ENCODE measurements around the gene YAF2.

YAF2 gene

GRCh38 chr12:42143452-42144157 lies 94.4 kb downstream of the YAF2 start:
- no peak for DNase-seq

GRCh38 chr12:42141981-42142606 lies 96.0 kb downstream of the YAF2 start:
- DNase-seq: no peak

- DNase-seq: no peak
Observed at GRCh38 chr12:42140901-42141300, 97.1 kb downstream of the YAF2 start.

DNA sequence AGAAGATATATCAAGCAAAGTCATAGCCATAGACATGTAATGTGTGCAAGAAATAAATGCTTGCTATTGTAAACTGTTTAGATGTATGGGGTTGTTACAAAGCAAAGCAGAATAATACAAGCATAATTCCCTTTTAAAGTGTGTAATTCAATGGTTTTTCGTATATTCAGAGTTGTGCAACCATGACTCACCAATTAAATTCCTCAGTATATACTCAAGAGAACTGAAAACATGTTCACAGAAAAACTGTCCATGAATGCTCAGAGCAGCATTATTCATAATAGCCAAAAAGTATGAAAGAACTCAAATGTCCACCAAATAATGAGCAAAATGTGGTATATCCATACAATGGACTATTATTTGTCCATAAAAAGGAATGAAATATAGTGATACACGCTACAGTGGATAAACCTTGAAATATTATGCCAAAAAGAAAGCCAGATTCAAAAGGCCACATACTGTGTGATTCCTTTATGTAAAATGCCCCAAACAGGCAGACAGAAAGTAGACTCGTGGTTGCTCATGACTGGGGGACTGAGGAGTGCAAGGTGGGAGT lies 102.7 kb downstream of the YAF2 start:
- no peak for DNase-seq

DNA sequence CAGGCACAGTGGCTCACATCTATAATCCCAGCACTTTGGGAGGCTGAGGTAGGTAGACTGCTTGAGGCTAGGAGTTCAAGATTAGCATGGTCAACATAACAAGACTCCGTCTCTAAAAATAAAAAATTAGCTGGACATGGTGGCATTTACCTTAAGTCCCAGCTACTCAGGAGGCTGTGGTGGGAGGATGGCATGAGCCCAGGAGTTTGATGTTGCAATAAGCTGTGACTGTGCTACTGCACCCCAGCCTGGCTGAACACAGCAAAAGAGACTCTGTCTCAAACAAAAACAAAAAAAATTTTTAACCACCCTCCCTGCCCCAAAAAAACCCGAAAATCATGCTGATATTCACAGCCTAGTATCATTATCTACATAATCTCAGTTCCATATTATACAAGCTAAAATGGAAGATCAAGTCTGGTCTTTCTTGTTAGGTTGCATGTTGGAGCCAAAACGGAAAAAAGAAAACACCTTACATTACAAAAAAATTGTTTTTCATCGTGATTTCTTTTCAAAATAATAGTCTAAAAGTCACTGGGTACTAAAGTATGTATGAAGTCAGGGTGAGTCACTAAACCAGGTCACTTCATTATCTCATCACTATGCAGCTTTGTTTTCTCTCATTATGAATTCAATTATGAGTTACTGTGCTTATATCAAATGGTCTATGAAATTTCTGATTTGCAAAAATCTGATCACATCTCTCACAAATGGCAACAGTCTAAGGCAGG lies 107.2 kb downstream of the YAF2 start:
- no peak for DNase-seq

- DNase-seq: peak; percentile 24
Observed at GRCh38 chr12:42129595-42130204, 108.3 kb downstream of the YAF2 start.

DNA sequence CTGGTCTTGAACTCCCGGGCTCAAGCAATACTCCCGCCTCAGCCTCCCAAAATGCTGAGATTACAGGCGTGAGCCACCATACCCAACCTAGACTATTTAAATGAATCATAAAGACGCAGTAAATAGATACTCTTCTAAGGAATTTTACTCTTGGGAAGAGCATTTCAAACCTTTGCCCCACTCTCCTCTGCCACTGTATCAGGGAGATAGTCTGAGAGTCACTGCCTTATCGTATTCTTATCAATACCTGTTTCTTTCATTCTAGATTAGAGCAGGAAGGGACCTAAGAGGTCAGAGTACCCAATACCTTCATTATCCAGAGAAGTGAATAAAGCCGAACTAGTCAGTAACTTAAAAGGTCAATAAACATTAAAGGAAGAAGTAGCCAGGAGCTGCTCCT lies 109.2 kb downstream of the YAF2 start:
- no peak for DNase-seq

- no peak for DNase-seq
Observed at GRCh38 chr12:42128327-42128726, 109.7 kb downstream of the YAF2 start.

- no peak for DNase-seq
Observed at GRCh38 chr12:42126963-42127362, 111.1 kb downstream of the YAF2 start.

DNA sequence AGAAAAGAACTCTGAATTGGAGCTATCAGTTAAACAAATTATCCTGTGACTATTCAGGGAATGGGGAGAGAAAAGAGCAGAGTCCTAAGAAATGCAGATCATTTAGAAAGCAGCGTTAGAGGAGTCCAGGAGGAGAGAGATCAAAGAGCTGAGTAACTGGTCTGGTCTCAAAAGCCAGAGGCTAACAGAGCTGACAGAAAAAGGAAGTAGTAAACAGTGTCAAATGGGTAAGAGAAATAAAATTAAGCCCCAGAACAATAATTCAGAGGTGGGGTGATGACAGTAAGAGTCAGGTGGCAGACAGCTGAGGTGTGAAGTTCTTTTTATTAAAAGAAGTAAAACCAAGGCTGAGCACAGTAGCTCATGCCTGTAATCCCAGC lies 112.7 kb downstream of the YAF2 start:
- no peak for DNase-seq

- DNase-seq: no peak
Observed at GRCh38 chr12:42124764-42125387, 113.2 kb downstream of the YAF2 start.

- no peak for DNase-seq
Observed at GRCh38 chr12:42119085-42119633, 118.9 kb downstream of the YAF2 start.

DNA sequence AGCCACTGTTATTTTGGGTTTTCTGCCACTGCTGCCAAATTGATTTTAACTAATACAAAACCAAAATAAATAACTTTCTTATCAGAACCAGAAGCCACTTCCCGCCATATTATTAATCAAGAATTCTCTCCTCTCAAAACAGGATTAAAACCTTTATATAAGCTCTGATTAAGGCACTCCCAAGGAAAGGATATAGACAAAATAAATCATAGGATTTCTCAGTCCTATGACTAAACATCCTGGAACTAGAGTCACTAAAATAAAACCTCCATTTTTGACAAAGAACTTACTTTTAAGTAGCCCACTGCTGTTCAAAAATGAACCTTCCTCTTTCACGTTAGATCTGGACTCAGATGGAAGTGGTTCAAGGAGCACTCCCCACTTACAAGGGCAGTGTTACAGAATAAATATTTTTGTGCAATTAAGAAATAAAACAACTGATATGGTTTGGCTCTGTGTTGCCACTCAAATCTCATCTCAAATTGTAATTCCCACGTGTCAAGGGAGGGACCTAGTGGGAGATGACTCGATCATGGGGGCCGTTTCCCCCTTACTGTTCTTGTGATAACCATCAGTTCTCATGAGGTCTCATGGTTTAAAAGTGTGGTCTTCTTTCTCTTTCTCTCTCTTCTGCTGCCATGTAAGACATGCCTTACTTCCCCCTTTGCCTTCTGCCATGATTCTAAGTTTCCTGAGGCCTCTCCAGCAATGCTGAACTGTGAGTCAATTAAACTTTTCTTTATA lies 119.7 kb downstream of the YAF2 start:
- DNase-seq: no peak

GRCh38 chr12:42109031-42109430 lies 129.0 kb downstream of the YAF2 start:
- no peak for DNase-seq

Data from COR-L47 (cell line).